Hepatocyte (in vitro differentiated cells): ENCODE data around the gene CTBP1.

ENCODE experiments used
- CTCF ChIP-seq: fragments of 200-600 bp; sonication (generic); IDR thresholded peaks from 2 replicates; pipeline ENCODE4 v1.5.1; 2016; ENCODE audit warnings: antibody characterized with exemption, mild to moderate bottlenecking; ENCODE audit not compliant: poor library complexity
- EZH2 ChIP-seq: fragments of 200-600 bp; sonication (generic); IDR thresholded peaks from 2 replicates; pipeline ENCODE4 v1.6.1; 2016; ENCODE audit warnings: antibody characterized with exemption, mild to moderate bottlenecking, borderline replicate concordance
- EZH2phosphoT487 ChIP-seq: fragments of 200-600 bp; sonication (generic); IDR thresholded peaks from one replicate; pipeline ENCODE4 v1.6.1; 2018; ENCODE audit warnings: antibody characterized with exemption, mild to moderate bottlenecking, low read depth, moderate library complexity; ENCODE audit not compliant: unreplicated experiment, severe bottlenecking

DNA sequence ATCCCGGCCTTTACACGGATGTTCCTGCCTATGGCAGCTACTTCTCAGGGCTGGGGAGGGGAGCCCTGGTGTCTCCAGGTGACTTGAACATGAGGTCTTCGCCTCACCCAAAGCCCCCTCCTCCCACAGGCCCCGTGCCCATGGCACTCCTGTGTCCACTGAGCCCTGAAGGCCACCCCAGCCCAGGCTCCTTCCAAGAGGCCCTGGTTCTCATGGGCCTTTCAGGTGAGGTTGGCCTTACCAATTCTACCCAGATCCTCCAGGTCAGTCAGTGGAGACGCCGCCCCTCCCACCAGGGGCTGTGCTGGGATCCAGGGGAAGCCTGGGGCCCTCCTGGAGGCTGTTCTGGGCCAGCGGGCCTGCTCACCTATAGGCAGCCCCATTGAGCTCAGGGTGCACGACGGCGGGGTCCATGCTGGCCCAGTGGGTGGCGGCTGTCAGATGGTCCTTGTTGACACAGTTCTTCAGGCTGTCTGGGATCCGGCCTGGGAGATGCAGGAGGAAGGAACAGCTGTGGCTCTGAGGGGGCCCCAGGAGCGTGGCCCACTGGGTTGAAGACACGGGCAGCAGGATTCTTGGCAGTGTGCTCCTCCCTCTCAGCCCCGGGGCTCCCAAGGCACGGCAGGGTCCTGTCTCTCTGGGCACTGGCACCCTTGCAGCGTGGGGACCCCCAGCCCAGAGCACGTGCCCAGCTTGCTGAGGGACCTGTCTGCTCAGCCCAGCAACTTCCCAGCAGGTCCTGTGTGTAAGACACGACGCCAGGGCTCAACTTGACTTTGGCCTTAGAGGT is 36.2 kb downstream of the CTBP1 start:
- TF ChIP-seq EZH2 (no peak), CTCF (no peak), EZH2phosphoT487 (no peak)
